ENCODE data around the gene ZNF683. TPM values are rescaled to one million over a fixed set of nuclear protein-coding genes. Genes with fewer than 3 reads are reported as not detected.

The ZNF683 gene
- total and polyA plus RNA-seq, 2 of the 4 experiments (the other 2 are of a cell fraction), result not detected

- peak overlapping the region; percentile 62 for H3K4me2 ChIP-seq (ENCODE audit: low read depth, low read length)
- peak overlapping the region; percentile 96 for H4K5ac ChIP-seq (ENCODE audit: low read depth, low read length)
- peaks cover 3% of the 10 kb centered on the region for H3K4me1 ChIP-seq (ENCODE audit: control insufficient read depth, insufficient read depth, low read length)
- H4K91ac ChIP-seq (ENCODE audit: insufficient read depth, low read depth, low read length), result peak overlapping the region; percentile 96
- H4K20me1 ChIP-seq (ENCODE audit: insufficient read depth, low read length), result no peaks in the 10 kb centered on the region
- H3K14ac ChIP-seq (replicated peaks; ENCODE audit: low read depth, low read length), result peak overlapping the region; percentile 77
- H3K79me1 ChIP-seq (ENCODE audit: low read depth in 1 of 2, low read length in 2 of 2), result no peaks in the 10 kb centered on the region
- intact Hi-C loops (cut with micrococcal nuclease), result loop anchor here (1.0 to 2.0 kb wide), 5 partner anchors 46 to 285 kb away; partner anchors contain the start of gene ZNF593
- no peaks in the 10 kb centered on the region for H3K36me3 ChIP-seq (ENCODE audit: control insufficient read depth, insufficient read depth, low read length)
- peak overlapping the region; percentile 92 for H3K4ac ChIP-seq (ENCODE audit: low read depth, low read length)
- peak overlapping the region; percentile 92 to 99 for H4K8ac ChIP-seq (ENCODE audit: low read depth in 2 of 2, low read length in 2 of 2)
- H3K27me3 ChIP-seq (ENCODE audit: control insufficient read depth, insufficient read depth, low read length), result peaks cover 9% of the 10 kb centered on the region
- in situ Hi-C loops (cut with MboI; ENCODE audit: low sequenced_read_pairs), result no loop called here
- peak overlapping the region; percentile 96; the same call in 2 of the 3 replicates for H2BK15ac ChIP-seq (ENCODE audit: low read depth, low read length)
- H2AFZ ChIP-seq (replicated peaks; ENCODE audit: low read length, poor library complexity), result peak overlapping the region; percentile 98
- H2AK5ac ChIP-seq (ENCODE audit: low read depth, low read length), result peak overlapping the region; percentile 92
- peak overlapping the region; percentile 35 for H2BK5ac ChIP-seq (ENCODE audit: low read depth, low read length, poor library complexity, severe bottlenecking)
- no peaks in the 10 kb centered on the region for H3K9me3 ChIP-seq (ENCODE audit: control insufficient read depth, insufficient read depth, low read length)
- DNase-seq (peak; percentile 77), ATAC-seq (ENCODE audit: low read depth) (peak; percentile 100)
- ChIA-PET CTCF (interaction anchor here (0.6 to 2.8 kb wide), 8 partner anchors 11 to 178 kb away, joined by 3 to 18 read pairs (median 4); partner anchors contain the start of gene SH3BGRL3), POLR2A (ENCODE audit: unreplicated experiment) (interaction anchor here (0.5 to 0.9 kb wide), 3 partner anchors 14 to 49 kb away, joined by 3 to 14 read pairs (median 6); no protein-coding TSS in a partner anchor)
- H3K4me3 ChIP-seq (ENCODE audit: insufficient read depth, low read depth, low read length), result no peak overlapping the region
- no peak overlapping the region for H3K56ac ChIP-seq (ENCODE audit: extremely low read depth, insufficient read depth, low read length)
- H3K9me1 ChIP-seq (ENCODE audit: insufficient read depth, low read length), result no peaks in the 10 kb centered on the region
- peak overlapping the region; percentile 60 for H3K9ac ChIP-seq (ENCODE audit: low read depth, low read length)
- peak overlapping the region; percentile 58 for H3K18ac ChIP-seq (ENCODE audit: low read depth, low read length)
- dilution Hi-C loops (cut with HindIII; ENCODE audit: low sequenced_read_pairs, unreplicated experiment), result no loop called here
- no peak overlapping the region for H3K23ac ChIP-seq (ENCODE audit: low read depth, low read length)
- peak overlapping the region; percentile 82 for H2BK120ac ChIP-seq (ENCODE audit: low read depth, low read length)
- no peak overlapping the region for H3K27ac ChIP-seq (ENCODE audit: insufficient read depth, low read length)
- WGBS, 2 experiments (ENCODE audit: extremely low coverage in 2 of 2, insufficient read length in 1 of 2), result 9% methylated on average over 5 of the region's 16 CpGs; no CpG with 5 or more reads in 1 of the 2 experiments
- peak overlapping the region; percentile 92 for H2AK9ac ChIP-seq (replicated peaks; ENCODE audit: low read depth, low read length, poor library complexity)
- BruUV-seq (replicated peaks), result no TSS peak
- H2BK20ac ChIP-seq (ENCODE audit: low read depth, low read length), result peak overlapping the region; percentile 85
- no peak for TF ChIP-seq BHLHE40 (IDR thresholded peaks at IDR 0.05; ENCODE audit: low read depth, low read length)
- no peak for TF ChIP-seq MAFK (IDR thresholded peaks at IDR 0.05; ENCODE audit: low read depth, low read length)
- TF ChIP-seq RAD21 (IDR thresholded peaks at IDR 0.05; ENCODE audit: low read length), result peak; percentile 98
- 0 out of 2 replicates have a peak, but pooled peaks have one; percentile 38 for TF ChIP-seq POLR2A (IDR thresholded peaks at IDR 0.05; ENCODE audit: low read depth, low read length)
- no peak for TF ChIP-seq CEBPB (IDR thresholded peaks at IDR 0.05; ENCODE audit: low read depth, low read length)
- TF ChIP-seq RCOR1 (IDR thresholded peaks at IDR 0.05; ENCODE audit: insufficient replicate concordance, low read length), result no peak
- TF ChIP-seq MXI1 (IDR thresholded peaks at IDR 0.05; ENCODE audit: borderline replicate concordance, low read depth, low read length), result no peak
- peak; percentile 67; the same call in 1 of the 2 replicates for TF ChIP-seq MAZ (IDR thresholded peaks at IDR 0.05; ENCODE audit: borderline replicate concordance, low read depth, low read length)
- no peak for TF ChIP-seq CHD1 (IDR thresholded peaks at IDR 0.05; ENCODE audit: low read depth, low read length)
- TF ChIP-seq CTCF (conservative IDR thresholded peaks at IDR 0.05; ENCODE audit: low read depth, low read length), result peak; percentile 97
- TF ChIP-seq ELK1 (IDR thresholded peaks at IDR 0.05; ENCODE audit: borderline replicate concordance, low read depth, low read length), result no peak
- peak; percentile 97 for TF ChIP-seq SMC3 (IDR thresholded peaks at IDR 0.05; ENCODE audit: low read depth, low read length)
- no peak for TF ChIP-seq USF2 (IDR thresholded peaks at IDR 0.05; ENCODE audit: low read depth, low read length)
- no peak for TF ChIP-seq RFX5 (IDR thresholded peaks at IDR 0.05; ENCODE audit: low read depth, low read length)
Measured at GRCh38 chr1:26321315-26322041, 51.1 kb downstream of the ZNF683 start.
